H54 (cell line): ENCODE results near the gene BEST4.
"Not testable (repeated sequence)": the region's sequence is repeated elsewhere in the genome, so short reads cannot be mapped to it uniquely, and the experiment has no call there.

Experiments
- DNase-seq: peaks from one replicate; pipeline ENCODE4 v3.0.0; 2011; ENCODE audit warnings: low spot score, mixed read lengths; ENCODE audit not compliant: insufficient read length
- FAIRE-seq: peaks from 3 replicates; lab custom pipeline; 2011; peaks lifted over from hg19 to GRCh38; lab: Jason Lieb, UNC
- POLR2A ChIP-seq: IDR thresholded peaks from 2 replicates; pipeline ENCODE4 v1.6.1; 2011; ENCODE audit warnings: low read depth, mild to moderate bottlenecking, low read length

BEST4 gene

GRCh38 chr1:44822981-44823451 is 35.0 kb upstream of the BEST4 start:
- FAIRE-seq, result no peak
- DNase-seq, result no peak

GRCh38 chr1:44822131-44822701 is 34.2 kb upstream of the BEST4 start:
- TF ChIP-seq POLR2A, result no peak
- DNase-seq (no peak), FAIRE-seq (no peak)

More at GRCh38 chr1:44822981-44823451, 35.0 kb upstream of the BEST4 start:
- TF ChIP-seq POLR2A, result no peak

GRCh38 chr1:44821240-44821715 is 33.3 kb upstream of the BEST4 start:
- FAIRE-seq, result no peak

GRCh38 chr1:44820328-44821239 is 32.6 kb upstream of the BEST4 start:
- no peak for FAIRE-seq
- DNase-seq, result no peak
- TF ChIP-seq POLR2A, result no peak

More at GRCh38 chr1:44821240-44821715, 33.3 kb upstream of the BEST4 start:
- no peak for DNase-seq
- TF ChIP-seq POLR2A, result no peak

GRCh38 chr1:44819608-44820327 is 31.8 kb upstream of the BEST4 start:
- DNase-seq (peak; percentile 82), FAIRE-seq (peak; percentile 76)
- peak; percentile 85 for TF ChIP-seq POLR2A

GRCh38 chr1:44819196-44819607 is 31.2 kb upstream of the BEST4 start:
- FAIRE-seq (no peak), DNase-seq (no peak)
- TF ChIP-seq POLR2A, result no peak

GRCh38 chr1:44817771-44818495 is 30.0 kb upstream of the BEST4 start:
- DNase-seq, result no peak
- no peak for TF ChIP-seq POLR2A
- FAIRE-seq, result no peak

GRCh38 chr1:44817307-44817706 is 29.3 kb upstream of the BEST4 start:
- no peak for TF ChIP-seq POLR2A
- DNase-seq (no peak), FAIRE-seq (no peak)

- FAIRE-seq, result not testable (repeated sequence)
Observed at GRCh38 chr1:44815926-44816325, 28.0 kb upstream of the BEST4 start.

GRCh38 chr1:44812822-44813543 is 25.0 kb upstream of the BEST4 start:
- no peak for TF ChIP-seq POLR2A
- DNase-seq, result no peak
- no peak for FAIRE-seq

More at GRCh38 chr1:44815926-44816325, 28.0 kb upstream of the BEST4 start:
- DNase-seq, result not testable (repeated sequence)

- no peak for TF ChIP-seq POLR2A
- FAIRE-seq (no peak), DNase-seq (no peak)
Observed at GRCh38 chr1:44811234-44811633, 23.3 kb upstream of the BEST4 start.

- DNase-seq, FAIRE-seq: not testable (repeated sequence)
Observed at GRCh38 chr1:44810762-44811105, 22.8 kb upstream of the BEST4 start.

- FAIRE-seq (peak; percentile 36), DNase-seq (no peak)
- TF ChIP-seq POLR2A, result no peak
Observed at GRCh38 chr1:44810101-44810761, 22.3 kb upstream of the BEST4 start.
